ENCODE measurements around the gene ORAI2.

DNA sequence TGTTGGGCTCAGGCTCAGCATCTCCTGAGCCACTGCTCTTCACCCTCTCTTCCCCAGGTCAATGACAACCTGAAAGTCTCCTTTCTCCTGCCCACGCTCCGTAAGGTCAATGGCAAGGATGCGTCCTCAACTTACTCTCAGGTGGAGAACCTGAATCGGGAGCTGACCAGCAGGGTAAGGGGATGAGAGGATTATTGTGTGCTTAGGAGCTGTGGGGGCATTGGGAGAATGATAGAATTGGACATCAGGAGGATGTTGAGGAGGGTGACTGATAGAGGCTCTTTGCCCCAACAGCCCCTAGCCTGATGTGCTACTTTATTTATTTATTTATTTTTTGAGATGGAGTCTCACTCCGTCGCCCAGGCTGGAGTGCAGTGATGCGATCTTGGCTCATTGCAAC, 32.7 kb downstream of the ORAI2 start:
- no peak for TF ChIP-seq POLR2A (IDR thresholded peaks at IDR 0.05; ENCODE audit: low read depth, low read length)
- no peak for TF ChIP-seq TAF1 (IDR thresholded peaks at IDR 0.05; ENCODE audit: low read depth, low read length)
- TF ChIP-seq PAX5 (IDR thresholded peaks at IDR 0.05; ENCODE audit: insufficient read depth, low read length, severe bottlenecking), result no peak
- TF ChIP-seq POLR2AphosphoS5 (IDR thresholded peaks at IDR 0.05; ENCODE audit: low read depth, low read length), result no peak

Measured in GM12891 (cell line).